HG02798 (cell line): ENCODE data around the gene DCDC2C.

ENCODE experiments used
- ATAC-seq: cut with Tn5 transposase; IDR thresholded peaks from one replicate; pipeline ENCODE4 v1.9.1; 2021; ENCODE audit warnings: mild to moderate bottlenecking; ENCODE audit not compliant: unreplicated experiment, poor library complexity

The DCDC2C gene

DNA sequence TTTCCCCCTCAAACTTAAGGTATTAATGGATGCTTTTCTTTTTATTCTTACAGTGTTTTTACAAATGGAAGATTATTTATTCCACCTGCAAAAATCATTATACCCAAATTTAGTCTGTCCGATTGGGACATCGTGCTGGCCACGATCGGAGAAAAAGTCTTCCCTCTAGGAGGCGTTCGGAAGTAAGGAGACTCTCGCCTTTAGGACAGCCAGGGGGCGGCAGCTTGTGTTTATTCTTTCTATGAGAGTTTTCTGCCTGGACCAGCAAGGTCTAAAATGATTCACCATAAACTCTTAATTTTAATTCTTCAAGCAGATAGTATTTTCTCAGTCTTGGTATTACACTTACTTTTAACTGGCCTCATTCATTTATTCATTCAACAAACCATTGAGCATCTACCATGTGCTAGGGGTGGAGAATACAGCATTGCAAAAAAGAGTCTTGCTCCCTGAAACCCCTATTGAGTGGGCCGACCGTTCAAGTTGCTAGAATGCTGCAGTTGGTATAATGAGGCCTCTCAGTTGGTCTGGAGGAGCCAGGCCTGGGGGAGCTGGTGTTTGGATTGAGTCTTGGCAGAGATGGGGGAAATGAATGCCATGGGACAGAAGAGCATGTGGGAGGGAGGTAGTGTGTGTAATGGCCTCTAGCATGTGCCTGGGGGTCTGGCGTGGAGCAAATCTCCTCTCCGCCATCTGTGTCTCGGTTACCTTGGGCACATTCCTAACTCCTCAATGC lies 38.7 kb downstream of the DCDC2C start:
- no peak for ATAC-seq

DNA sequence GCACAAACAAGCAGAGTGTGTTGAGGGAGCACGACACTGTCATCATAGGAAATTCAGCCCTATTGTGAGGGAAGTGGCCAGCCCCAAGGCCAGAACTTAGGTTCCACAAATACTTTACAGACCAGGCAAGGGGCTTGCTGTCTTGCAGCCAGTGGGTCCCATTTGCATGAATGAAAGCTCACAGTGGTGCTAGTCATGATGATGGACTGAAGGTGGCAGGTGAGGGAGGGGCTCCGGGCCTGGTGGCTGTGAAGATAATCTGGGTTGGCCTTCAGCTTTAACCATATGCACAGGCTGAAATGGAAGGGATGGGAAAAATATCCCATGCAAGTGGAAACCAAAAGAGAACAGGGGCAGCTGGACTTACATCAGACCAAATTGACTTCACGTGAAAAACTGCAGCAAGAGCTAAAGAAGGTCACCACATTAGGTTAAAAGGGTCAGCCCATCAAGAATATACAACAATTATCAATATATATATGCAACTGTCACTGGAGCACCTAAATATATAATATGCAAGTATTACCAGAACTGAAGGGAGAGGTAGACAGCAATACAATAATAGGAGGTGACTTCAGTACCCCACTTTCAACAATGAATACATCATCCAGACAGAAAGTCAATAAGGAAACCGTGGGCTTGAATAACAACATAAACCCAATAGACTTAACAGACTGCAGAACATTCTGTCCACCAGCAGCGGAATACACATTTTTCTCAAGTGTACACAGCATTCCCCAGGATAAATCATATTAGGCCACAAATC lies 39.6 kb downstream of the DCDC2C start:
- ATAC-seq = no peak

DNA sequence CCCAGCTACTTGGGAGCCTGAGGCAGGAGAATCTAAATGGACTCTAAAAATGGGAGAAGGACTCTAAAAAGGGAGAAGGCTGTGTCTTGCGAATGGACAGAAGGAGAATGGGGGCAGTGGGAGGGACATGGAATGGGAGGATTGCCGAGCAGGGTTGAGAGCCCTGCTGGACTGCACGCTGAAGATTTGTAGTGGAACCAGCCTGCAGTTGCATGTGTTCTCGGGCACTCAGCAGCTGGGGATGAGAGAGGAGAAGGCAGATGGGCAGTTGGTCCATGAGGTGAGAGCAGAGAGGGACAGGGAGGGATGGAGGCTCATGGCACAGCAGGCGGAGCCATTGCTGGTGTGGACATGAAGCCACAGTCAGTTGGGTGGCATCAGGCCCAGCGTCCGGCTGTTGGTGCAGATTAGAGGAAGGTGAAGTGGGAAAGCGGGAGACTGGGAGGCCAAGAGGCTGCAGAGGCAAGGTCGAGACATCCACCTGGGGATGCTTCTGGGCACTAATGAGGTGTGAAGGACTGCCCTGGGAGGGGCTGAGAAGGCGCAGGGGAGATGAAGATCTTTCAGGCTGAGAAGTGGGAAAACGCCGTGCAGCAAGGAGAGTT lies 40.7 kb downstream of the DCDC2C start:
- ATAC-seq = no peak

DNA sequence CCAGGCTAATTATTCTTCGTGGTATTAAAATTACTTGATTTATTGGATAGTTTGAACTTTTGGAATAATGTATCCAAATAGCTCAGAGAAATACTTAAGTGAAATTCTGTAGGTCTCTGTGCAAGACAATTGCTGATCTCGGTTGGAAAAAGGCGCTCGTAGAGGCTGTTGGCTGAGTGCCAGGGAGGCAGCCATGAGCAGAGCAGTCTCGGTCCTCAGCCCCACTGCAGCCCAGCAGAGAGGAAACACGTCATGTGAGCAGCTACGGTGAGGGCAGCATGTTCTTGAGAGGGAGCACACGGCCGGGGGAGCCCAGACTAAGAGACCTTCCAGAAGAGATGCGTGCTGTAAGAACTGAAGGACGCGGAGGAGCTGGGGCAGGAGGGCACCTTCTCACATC lies 42.5 kb downstream of the DCDC2C start:
- ATAC-seq = no peak

DNA sequence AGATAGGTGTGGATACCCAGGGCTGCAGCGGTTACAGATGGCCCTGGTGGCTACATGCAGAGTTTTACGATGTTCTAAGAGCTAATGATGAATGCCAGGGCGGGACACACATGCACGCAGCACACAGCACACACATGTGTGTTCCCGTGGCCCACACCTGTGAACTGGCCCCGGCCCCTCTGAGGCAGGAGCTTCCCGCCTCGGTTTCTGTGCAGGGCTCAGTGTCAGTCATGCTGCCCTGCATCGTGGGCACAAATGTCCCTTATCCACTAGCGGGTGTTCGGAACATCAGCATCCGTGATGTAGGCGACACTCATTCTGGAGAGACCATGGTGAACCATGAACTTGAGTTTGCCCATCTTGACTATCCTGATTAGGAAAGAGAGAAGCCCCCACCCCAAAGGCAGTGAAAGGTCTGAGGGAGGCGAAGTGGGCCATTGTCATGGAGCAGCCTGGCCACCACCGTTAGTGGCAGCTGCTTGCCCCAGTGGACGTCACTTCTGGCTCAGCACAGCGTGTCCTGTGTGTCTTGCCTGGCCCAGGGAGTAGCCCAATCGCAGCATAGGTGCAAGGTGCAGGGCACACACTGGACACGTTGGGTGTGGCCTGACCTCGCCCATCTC lies 43.8 kb downstream of the DCDC2C start:
- ATAC-seq = no peak

DNA sequence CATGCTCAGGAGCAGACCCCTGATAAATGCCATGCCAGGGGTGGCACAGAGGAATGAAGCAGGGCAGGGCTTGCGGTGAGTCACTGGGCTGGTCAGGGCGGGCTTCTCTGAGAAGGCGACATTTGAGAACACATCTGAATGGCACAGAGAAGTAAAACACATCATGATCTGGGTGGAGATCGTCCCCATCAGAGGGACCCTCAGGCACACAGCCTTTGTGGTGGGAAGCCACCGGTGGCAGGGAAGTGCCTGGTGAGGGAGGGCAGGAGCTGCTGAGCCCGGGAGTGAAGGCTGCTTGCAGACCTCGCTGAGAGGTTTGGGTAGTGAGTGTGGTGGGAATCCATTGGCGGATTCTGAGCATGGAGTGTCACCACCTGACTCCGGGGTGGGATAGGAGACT lies 44.5 kb downstream of the DCDC2C start:
- no peak for ATAC-seq

DNA sequence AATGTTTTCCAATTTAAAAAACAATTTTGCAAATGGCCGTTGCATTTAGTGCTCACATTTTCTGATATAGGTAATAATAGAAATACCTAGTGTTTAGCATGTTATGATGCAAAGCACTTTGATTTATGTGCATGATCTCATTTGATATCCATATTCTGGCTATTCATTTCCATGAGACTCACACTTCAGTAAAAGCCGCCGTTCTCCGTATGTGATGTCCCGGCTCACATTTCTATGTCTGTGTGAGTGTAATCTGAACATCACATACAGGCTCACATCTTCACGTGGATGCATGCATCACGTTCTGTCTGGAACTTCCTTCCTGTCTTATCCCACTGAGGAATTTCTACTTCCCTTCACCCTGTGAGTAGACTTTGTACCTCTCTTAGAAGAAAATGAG lies 45.8 kb downstream of the DCDC2C start:
- ATAC-seq = no peak

DNA sequence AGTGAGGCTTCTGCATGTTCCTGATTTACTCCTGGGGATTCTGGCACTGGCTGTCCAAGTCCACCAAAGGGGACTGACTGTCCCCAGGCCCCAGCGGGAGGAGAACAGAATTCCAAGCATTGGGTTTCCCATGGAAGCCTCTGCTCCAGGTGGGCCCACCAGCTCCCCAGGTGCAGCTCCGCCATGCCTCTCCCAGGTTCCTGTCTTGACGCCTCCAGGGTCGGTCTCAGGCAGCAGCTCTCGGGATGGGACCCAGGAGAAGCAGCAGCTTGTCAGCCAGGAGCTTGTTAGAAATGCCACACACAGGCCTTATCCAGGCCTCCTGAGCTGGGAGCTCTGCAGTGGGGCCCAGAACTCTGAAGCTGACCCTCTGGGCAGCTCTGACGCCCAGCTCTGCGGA lies 47.9 kb downstream of the DCDC2C start:
- ATAC-seq = no peak

DNA sequence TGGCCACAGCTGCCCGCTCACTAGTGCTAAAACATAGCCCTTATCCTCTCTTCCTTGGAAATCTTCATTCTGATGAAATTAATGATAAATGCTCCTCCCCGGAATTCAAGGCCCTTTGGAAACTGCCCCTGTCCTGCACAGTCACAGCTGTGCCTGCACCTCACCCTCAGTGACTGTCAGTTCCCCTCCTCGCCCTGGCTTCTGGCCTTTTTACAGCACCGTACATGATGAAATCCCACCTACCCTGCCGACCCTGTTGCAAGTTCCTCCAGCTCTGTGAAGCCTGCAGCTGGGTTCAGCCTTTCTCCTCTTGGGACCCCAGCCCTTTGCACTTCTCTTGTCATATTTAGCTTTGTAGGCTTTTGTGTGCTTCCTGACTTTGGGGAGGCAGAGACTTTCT lies 48.4 kb downstream of the DCDC2C start:
- ATAC-seq = no peak

DNA sequence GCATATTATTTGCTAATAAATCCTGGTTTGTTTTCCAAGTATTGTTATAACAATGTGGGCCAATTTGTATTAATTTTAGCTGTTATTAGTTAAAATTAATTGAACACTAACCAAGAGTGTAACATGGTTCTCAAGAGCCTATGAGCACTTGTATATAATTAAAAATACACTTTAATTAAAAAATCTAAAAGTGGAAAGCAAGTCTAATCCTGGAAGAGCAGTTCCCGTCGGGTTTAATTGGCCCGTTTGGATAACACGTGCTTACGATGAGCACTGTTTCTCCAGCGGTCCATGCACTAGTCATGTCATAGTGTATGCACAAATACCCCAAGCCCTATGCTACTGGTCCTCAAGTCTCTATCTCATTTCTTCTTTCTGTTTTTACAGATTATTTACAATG lies 49.0 kb downstream of the DCDC2C start:
- ATAC-seq = no peak

DNA sequence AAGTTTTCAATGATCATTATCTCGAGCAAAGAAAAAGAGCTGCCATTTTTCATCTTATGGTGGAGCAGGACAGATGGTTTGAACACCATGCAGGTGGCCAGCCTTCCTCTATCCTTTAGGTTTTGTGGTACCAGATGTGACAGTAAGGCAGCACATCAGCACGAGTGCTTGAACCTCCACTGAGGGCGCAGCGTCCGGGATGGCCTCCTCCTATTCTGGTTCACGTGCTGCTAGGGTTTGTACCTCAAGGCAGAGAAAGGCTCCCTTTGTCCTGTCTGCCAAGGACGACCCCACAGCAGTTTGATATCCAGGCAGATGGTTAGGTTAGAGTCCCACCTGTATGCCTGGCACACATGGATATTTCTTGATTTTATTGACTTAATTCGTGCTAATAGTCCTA lies 50.2 kb downstream of the DCDC2C start:
- ATAC-seq = no peak

DNA sequence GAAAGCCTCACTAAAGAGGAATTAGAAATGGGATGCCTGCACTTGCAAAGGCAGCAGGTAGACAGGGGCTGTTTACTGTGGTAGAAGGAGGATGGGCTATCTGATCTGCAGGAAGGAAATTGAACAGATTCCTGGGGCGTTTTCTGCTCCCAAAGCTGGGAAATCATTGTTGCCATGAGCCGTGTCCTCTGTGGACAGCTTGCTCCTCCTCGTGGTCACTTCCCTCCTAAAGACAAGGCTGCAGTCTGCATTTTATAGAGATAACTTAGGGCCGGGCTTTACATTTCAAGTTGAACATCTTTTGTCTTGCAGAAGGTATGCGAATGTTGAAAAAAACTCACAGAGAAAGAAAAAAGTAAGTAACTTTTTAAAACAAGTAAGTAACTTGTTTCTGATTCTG lies 50.9 kb downstream of the DCDC2C start:
- no peak for ATAC-seq

DNA sequence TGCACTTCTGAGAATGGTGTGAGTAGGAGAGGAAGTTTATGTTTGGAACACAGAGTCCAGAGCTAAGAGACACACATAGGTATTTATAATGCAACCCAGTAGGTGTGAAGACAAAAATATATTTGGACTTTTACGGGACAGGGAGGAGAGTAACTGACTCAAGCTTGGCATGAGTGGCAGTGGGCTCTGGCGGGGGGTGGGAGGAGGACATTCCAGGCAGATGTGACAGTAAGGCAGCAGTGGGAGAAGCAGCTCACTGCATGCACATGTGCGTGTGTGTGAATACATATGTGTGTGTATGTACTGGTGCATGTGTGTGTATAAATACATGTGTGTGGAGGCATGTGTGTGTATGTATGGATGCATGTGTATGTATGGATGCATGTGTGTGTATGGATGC lies 51.4 kb downstream of the DCDC2C start:
- no peak for ATAC-seq

DNA sequence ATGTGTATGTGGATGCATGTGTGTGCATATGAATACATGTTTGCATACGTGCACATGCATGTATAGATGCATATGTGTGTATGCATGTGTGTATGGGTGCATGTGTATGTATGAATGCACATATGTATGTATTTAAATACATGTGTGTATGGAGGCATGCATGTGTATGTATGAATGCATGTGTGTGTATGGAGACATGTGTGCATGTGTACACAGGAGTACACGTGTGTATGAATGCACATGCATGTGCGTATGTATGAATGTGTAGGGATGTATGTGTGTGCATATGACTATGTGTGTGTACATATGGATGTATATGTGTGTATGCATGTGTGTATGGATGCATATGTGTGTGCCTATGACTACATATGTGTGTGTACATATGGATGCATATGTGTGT lies 51.9 kb downstream of the DCDC2C start:
- no peak for ATAC-seq

DNA sequence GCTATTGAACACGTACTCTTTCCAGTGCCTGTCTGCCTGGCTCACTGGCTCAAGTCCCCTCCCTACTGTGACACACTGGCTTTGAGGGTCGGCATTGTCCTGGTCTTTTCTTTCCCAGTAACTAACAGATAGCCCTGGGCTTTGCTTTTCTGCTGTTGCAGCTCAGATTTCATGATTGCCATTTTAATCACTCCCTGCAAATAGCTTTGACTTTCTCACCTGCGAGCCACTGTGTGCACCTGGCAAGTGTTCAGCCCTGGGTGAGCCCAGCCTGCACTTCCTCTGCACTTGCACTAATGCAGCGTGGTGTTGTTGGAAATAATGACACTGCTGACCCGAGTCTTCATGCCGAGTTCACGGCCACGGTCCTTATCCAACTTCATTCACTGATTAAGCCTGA lies 52.9 kb downstream of the DCDC2C start:
- no peak for ATAC-seq

DNA sequence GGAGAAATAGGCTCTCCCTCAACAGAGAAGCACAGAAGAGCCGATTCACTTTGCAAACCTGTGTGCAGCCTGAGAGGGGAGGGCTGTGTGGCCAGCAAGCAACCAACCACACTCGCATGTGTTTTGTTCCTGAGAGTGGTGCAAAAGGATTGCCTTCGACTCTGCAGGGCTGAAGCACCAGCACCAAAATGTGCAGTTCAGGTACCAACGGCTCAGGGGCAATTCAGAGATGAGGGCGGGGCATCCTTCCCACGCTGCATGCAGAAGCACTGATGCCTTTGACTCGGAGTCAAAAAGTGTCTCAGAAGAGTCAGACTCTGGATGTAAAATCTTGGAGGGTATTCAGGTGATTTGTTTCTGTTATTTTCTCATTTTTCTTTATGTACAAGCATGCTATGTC lies 55.5 kb downstream of the DCDC2C start:
- no peak for ATAC-seq

DNA sequence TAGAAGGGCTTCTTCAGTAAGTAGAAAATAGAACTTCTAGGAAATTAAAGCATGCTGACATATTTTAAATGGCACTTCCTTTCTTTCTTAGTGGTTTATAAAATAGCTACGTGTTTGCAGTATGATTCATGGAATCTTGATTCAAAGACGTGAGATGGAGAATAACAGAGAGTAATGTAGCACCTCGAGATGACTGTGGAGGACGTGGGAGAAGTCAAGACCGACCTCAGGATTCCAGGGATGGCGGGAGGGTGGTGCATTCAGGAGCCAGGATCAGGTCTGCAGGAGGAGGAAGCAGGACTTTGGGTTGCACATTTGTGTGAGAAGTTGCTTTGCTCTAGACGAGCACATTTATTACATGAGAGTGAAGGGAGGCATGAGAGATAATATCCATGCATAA lies 56.0 kb downstream of the DCDC2C start:
- ATAC-seq = no peak

DNA sequence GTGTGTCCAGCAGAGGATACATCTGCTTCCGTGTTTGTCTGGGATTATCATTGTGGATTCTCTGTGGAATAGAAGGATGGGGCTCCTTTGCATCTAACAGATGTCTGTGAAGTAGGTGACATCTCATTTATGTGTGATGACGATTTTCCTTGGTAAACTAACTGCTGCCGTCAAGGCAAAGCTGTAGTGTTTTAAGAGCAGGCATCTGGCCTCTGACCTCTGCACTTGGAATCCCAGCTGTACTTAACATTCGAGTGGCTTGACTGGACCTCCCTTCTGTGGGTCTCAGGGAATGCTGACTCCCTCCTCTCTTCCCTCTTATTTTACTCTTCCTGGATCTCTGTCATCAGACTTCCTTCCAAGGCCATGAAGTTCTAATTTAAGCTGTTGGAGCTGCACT lies 56.4 kb downstream of the DCDC2C start:
- ATAC-seq = no peak

DNA sequence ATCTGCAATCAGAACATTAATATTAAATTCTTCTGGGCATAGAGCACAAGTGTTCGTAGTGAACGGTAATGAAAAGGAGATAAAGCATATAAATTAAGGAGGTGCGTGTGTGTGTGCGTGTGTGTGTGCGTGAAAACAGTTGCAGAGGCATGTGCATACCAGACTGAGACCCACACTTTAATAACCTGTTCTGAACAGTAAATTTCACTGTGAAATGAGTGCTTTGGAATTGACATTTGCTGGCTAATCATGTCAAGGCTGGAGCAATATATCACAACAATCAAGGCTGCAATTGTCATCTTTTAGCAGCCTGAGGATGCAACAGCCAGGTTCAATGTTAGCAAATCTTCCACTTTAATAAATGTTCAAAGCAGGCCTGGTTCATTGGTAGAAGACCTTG lies 57.9 kb downstream of the DCDC2C start:
- ATAC-seq = no peak

DNA sequence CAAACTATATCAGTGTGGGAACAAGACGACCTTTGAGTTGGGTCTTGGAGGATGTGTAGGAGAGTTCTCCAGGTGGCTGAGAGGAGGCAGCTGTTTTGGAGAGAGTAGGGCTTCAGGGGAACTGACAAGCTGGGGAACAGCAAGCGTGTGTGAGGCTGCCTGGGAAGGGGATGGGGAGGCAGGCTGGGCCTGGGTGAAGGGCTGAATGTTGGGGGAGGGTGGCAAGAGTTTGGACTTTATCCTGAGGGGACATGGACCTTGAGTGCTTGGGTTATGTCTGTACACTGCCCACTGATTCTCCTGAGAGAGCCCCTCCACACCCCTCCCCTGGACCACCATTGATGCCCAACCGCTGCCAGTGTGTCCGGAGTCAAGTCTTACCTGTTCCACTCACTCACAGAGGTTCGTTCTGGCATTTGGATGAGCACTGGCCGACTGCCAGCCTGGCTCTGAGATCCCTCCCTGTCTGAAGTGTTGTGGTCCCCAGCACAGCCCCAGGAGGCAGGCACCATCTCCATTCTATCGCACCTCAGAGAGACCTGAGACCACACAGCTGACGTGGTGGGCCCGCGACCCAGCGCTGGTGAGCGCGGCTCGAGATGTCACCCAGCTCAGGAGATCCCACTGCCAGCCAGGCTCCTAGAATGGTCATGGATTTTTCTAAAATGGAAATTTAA lies 59.5 kb downstream of the DCDC2C start:
- ATAC-seq = no peak

DNA sequence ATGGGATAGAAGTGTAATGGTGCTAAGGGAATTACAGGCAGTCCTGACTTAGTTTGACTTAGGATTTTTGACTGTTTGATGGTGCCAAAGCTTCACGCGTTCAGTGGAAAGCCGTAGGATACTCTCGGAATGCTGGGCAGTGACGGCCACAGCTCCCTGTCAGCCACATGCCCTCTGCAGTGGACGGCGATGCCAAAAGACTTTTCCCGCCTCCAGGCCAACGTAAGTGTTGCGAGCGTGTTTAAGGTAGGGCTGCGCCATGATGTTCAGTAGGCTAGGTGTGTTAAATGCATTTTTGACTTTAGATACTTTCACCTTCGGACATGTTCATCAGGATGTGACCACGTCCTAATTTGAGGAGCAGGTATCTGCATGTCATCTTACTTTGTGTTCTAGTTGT lies 63.4 kb downstream of the DCDC2C start:
- ATAC-seq = no peak
